ENCODE measurements around the gene HRH3.

GRCh38 chr20:62202083-62202395, 18.0 kb downstream of the HRH3 start:
- TF ChIP-seq, protein P1, sequence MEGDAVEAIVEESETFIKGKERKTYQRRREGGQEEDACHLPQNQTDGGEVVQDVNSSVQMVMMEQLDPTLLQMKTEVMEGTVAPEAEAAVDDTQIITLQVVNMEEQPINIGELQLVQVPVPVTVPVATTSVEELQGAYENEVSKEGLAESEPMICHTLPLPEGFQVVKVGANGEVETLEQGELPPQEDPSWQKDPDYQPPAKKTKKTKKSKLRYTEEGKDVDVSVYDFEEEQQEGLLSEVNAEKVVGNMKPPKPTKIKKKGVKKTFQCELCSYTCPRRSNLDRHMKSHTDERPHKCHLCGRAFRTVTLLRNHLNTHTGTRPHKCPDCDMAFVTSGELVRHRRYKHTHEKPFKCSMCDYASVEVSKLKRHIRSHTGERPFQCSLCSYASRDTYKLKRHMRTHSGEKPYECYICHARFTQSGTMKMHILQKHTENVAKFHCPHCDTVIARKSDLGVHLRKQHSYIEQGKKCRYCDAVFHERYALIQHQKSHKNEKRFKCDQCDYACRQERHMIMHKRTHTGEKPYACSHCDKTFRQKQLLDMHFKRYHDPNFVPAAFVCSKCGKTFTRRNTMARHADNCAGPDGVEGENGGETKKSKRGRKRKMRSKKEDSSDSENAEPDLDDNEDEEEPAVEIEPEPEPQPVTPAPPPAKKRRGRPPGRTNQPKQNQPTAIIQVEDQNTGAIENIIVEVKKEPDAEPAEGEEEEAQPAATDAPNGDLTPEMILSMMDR (IDR thresholded peaks at IDR 0.05; ENCODE audit: insufficient read depth, low read depth, low read length): no peak
- TF ChIP-seq EZH2 (IDR thresholded peaks at IDR 0.05; ENCODE audit: insufficient read depth, low read length): no peak

Measured in astrocyte (in vitro differentiated cells and primary cell).